Ovary (tissue), 9 donors: ENCODE results near the gene GNB1L. TPM values are rescaled to one million over a fixed set of nuclear protein-coding genes. Genes with fewer than 3 reads are reported as not detected.

Experiments
- DNase-seq, 5 donors: peaks; one replicate each; pipeline ENCODE4 v3.0.0-alpha.2; 2019 to 2020
- H3K27ac ChIP-seq, 2 donors: fragments of 200-600 bp; one replicate each; pipeline versions ENCODE4 v1.5.1 to v1.8.0; 2019 to 2022
- H3K27me3 ChIP-seq: fragments of 200-600 bp; one replicate; pipeline ENCODE4 v1.8.0; 2022
- H3K36me3 ChIP-seq: fragments of 200-600 bp; sonication (generic); one replicate; pipeline ENCODE4 v1.5.1; 2019
- H3K4me1 ChIP-seq: one replicate; pipeline ENCODE4 v1.8.1; 2013; ENCODE audit warnings: mild to moderate bottlenecking, moderate library complexity; ENCODE audit not compliant: insufficient read depth
- H3K4me3 ChIP-seq: fragments of 200-600 bp; sonication (generic); one replicate; pipeline ENCODE4 v1.5.1; 2017
- H3K9me3 ChIP-seq, 2 donors: fragments of 200-600 bp in 1 of 2; sonication (generic) in 1 of 2; one replicate each; pipeline versions ENCODE4 v1.5.1 to v1.8.1; 2013 to 2019; ENCODE audit warnings: mild to moderate bottlenecking in 1 of 2, moderate library complexity in 1 of 2
- CTCF ChIP-seq, 3 donors: fragments of 450-650 bp in 2 of 3; fragments of 200-600 bp in 1 of 3; IDR thresholded peaks; one replicate each; pipeline versions ENCODE4 v1.5.1 to v1.8.0; 2016 to 2022; ENCODE audit warnings: antibody characterized with exemption in 3 of 3, mild to moderate bottlenecking in 1 of 3
- EP300 ChIP-seq: sonication (generic); formaldehyde crosslinking; IDR thresholded peaks from one replicate; pipeline ENCODE4 v1.6.1; 2017; ENCODE audit warnings: antibody characterized with exemption
- POLR2A ChIP-seq: fragments of 450-650 bp; IDR thresholded peaks from one replicate; pipeline ENCODE4 v1.6.1; 2017; ENCODE audit warnings: antibody characterized with exemption, mild to moderate bottlenecking, moderate library complexity
- WGBS, 3 donors: extraction: QIAGEN DNeasy Blood & Tissue Kit in 1 of 3; methylation state at CpG; one replicate each; pipeline versions ENCODE4 v1.1.5 to v1.1.7; 2013 to 2017; 5-methylcytosine and 5-hydroxymethylcytosine counted together
- intact Hi-C, 4 donors: fragments of 100-400 bp; cut with DNase I; formaldehyde crosslinking; loops; one replicate each; pipeline versions ENCODE4 v1.11.0 to v1.15.1; 2022 to 2023
- polyA plus RNA-seq, 2 donors: library from polyadenylated mRNA; stranded (reverse); fragments of 200-250 nt in 1 of 2; fragments of 350-450 nt in 1 of 2; fragmentation: Illumina TruSeq in 1 of 2; extraction: RNeasy Lipid Tissue Mini Kit (QIAGEN cat#74804) in 1 of 2; gene quantifications; one replicate each; pipeline ENCODE4 v1.2.3, GENCODE V29; 2013 to 2014
- total RNA-seq, 7 donors: library from RNA; depleted of rRNA in 2 of 7; stranded (reverse); fragments of >200 nt in 2 of 7; fragmentation: NEBNext Ultra II Directional in 3 of 7; extraction: Animal tissue kit (Norgen Biotek cat#: 25700) in 3 of 7; gene quantifications; one replicate each; pipeline versions ENCODE4 v1.1.0 to v1.2.4, GENCODE V29; 2016 to 2023
- donor health status: DM: no; HTN: no; CAD: no; lungs with moderate emphysema.
- donor health status: DM: no; HTN: no; CAD: no.
- donor health status: Bipolar disorder and iron deficiency.
- donor health status: DM: yes; HTN: yes; CAD: no.
- donor health status: DM: no; HTN: no; CAD: no.
- donor health status: DM: yes; HTN: yes; CAD: no.

Gene GNB1L
- total and polyA plus RNA-seq, 9 donors, result 3.1 to 14.9 (median 5.8) TPM; not detected in 1

DNA sequence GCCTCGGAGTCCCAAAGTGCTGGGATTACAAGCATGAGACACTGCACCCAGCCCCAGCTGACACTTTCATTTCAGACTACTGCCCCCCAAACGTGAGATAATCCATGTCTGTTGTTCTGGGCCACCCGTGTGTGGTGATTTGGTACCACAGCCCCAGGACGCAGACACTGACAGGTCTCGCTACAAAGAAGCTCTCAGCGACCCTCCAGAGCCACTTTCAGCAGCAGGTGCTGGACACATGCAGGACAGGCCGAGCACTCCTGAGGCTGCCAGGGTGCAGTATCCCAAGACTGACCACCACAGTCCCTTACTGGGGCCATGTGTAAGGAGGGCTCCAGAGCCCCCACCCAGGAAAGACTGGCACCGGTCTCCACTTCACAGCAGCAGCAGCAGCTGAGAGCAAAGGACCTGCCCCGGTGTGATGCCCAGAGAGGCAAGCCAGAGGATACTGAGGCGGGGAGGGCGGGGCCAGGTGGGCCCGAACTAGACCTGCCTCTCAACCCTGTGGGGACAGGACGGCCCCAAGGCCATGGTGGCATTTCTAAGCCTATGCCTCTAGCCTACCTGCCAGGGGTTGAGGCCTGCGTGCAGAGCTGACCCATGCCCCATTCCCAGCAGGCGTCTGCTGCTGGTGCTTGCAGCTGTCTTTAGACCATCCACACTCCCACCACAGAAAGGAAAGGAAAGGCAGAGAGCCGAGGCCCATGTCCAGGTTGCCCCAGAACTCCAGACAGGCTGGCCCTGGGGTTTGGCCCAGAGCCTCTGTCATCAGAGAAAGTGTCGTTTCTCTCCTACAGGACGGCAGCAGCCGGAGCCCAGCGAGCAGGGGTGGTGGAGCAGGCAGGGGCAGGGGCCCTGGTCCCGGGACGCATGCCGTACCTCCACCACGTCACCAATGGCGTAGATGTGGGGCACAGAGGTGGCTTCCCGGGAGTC is 28.0 kb upstream of the GNB1L start:
- WGBS, 3 donors, result 92% methylated on average over 26 of the region's 26 CpGs
- H3K9me3 ChIP-seq, result no peaks in the 10 kb centered on the region
- no peaks in the 10 kb centered on the region for H3K27me3 ChIP-seq
- H3K27ac ChIP-seq, result no peak overlapping the region
- DNase-seq, result peak in 3 of 5 donors; percentile 14 to 29 (median 15)
- TF ChIP-seq CTCF (IDR thresholded peaks at IDR 0.05), result no peak
- no peak for TF ChIP-seq EP300
- H3K36me3 ChIP-seq, result no peaks in the 10 kb centered on the region
- peaks cover 2% of the 10 kb centered on the region for H3K4me1 ChIP-seq
- H3K4me3 ChIP-seq, result no peak overlapping the region
- intact Hi-C loops, result no loop called here

GRCh38 chr22:19880786-19881569 is 26.3 kb upstream of the GNB1L start:
- Histone ChIP-seq H3K27me3 (no peaks in the 10 kb centered on the region), H3K4me3 (no peak overlapping the region), H3K4me1 (peaks cover 2% of the 10 kb centered on the region), H3K27ac (no peak overlapping the region), H3K9me3 (no peaks in the 10 kb centered on the region), H3K36me3 (no peaks in the 10 kb centered on the region)
- 26 to 39% (median 37%) methylated on average over 27 of the region's 27 CpGs for WGBS, 3 donors
- TF ChIP-seq POLR2A, result no peak
- no peak for TF ChIP-seq EP300
- TF ChIP-seq CTCF (IDR thresholded peaks at IDR 0.05), result no peak
- DNase-seq, result peak; percentile 6 to 46 (median 21)
- intact Hi-C loops, result no loop called here

DNA sequence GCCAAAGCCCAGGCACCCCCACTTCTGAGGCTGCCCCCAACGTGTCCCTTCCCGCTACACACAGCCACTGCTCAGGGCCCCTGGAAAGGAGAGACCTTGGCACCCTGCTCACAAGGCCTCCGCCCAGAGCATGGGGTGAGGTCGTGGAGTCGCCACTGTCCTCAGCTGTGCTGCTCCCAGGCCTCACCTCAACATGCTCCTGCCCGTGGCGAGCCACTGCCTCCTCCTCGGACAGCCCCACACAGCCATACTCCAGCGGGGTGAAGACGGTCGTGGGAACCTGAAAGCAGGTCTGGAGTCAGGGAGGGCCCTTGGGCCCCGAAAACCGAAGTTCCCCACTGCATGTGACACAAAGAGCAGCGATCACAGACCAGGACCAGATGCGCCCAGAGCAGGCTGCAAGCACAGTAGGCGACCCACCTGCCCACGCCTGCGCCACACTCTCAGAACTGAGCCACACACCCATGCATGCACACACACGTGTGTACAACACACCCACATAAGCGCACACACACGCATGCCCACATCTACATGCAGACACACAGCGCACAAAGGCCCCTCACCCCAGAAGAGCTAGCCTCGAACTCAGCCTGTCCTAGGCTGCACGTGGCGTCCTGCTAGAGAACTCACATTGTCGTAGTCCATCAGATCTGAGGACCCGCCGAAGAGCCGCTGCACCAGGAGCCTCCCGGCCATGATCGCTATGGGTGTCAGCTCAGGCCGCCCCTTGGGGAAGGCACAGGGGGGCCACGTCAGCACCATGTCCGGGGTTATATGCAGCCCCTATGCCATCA is 25.5 kb upstream of the GNB1L start:
- intact Hi-C loops, result no loop called here
- TF ChIP-seq EP300 (no peak), POLR2A (no peak), CTCF (IDR thresholded peaks at IDR 0.05) (no peak)
- WGBS, 3 donors, result 92 to 93% (median 92%) methylated on average over 33 to 34 of the region's 34 CpGs
- Histone ChIP-seq H3K4me1 (peaks cover 2% of the 10 kb centered on the region), H3K27me3 (no peaks in the 10 kb centered on the region), H3K9me3 (no peaks in the 10 kb centered on the region), H3K4me3 (no peak overlapping the region), H3K36me3 (no peaks in the 10 kb centered on the region), H3K27ac (no peak overlapping the region)
- peak in 4 of 5 donors; percentile 5 to 30 (median 16) for DNase-seq

GRCh38 chr22:19879643-19879991 is 24.9 kb upstream of the GNB1L start:
- WGBS, 3 donors, result 74 to 93% (median 86%) methylated on average over 4 of the region's 4 CpGs
- peak in 3 of 5 donors; percentile 15 to 29 (median 19) for DNase-seq
- Histone ChIP-seq H3K4me1 (peaks cover 2% of the 10 kb centered on the region), H3K9me3 (no peaks in the 10 kb centered on the region), H3K27ac (no peak overlapping the region), H3K27me3 (no peaks in the 10 kb centered on the region), H3K36me3 (no peaks in the 10 kb centered on the region), H3K4me3 (no peak overlapping the region)
- TF ChIP-seq POLR2A (no peak), EP300 (no peak), CTCF (IDR thresholded peaks at IDR 0.05) (no peak)
- intact Hi-C loops, result no loop called here
